HG03045 (cell line): ENCODE measurements around the gene KRT6B.
"Not testable (repeated sequence)": the region's sequence is repeated elsewhere in the genome, so short reads cannot be mapped to it uniquely, and the experiment has no call there.

Experiments used
- ATAC-seq: cut with Tn5 transposase; IDR thresholded peaks from one replicate; pipeline ENCODE4 v1.9.1; 2021; ENCODE audit warnings: mild to moderate bottlenecking, moderate library complexity; ENCODE audit not compliant: unreplicated experiment

Gene KRT6B

GRCh38 chr12:52452101-52452500 lies at the start of gene KRT6B:
Gene KRT6B (minus strand): TSS chr12:52452146. CDS start chr12:52452078, 68 bp downstream.
- no peak for ATAC-seq

GRCh38 chr12:52501490-52501889 lies 49.5 kb upstream of the KRT6B start:
- no peak for ATAC-seq

GRCh38 chr12:52500574-52500973 lies 48.6 kb upstream of the KRT6B start:
- ATAC-seq = not testable (repeated sequence)

- ATAC-seq = no peak
Measured at GRCh38 chr12:52499806-52500560, 48.0 kb upstream of the KRT6B start.

GRCh38 chr12:52498946-52499345 lies 47.0 kb upstream of the KRT6B start:
- no peak for ATAC-seq

GRCh38 chr12:52497975-52498374 lies 46.0 kb upstream of the KRT6B start:
- ATAC-seq = no peak

GRCh38 chr12:52496590-52497071 lies 44.7 kb upstream of the KRT6B start:
- ATAC-seq = no peak

- ATAC-seq = no peak
Measured at GRCh38 chr12:52496054-52496453, 44.1 kb upstream of the KRT6B start.

- no peak for ATAC-seq
Measured at GRCh38 chr12:52495389-52495788, 43.4 kb upstream of the KRT6B start.

- ATAC-seq = no peak
Measured at GRCh38 chr12:52494518-52494917, 42.6 kb upstream of the KRT6B start.

GRCh38 chr12:52494100-52494499 lies 42.2 kb upstream of the KRT6B start:
- no peak for ATAC-seq

- no peak for ATAC-seq
Measured at GRCh38 chr12:52493172-52493571, 41.2 kb upstream of the KRT6B start, which contains the start of gene KRT6A. Gene KRT6A (minus strand): TSS chr12:52493257. CDS start chr12:52493188, 69 bp downstream.

- not testable (repeated sequence) for ATAC-seq
Measured at GRCh38 chr12:52492405-52492804, 40.5 kb upstream of the KRT6B start.

- ATAC-seq = not testable (repeated sequence)
Measured at GRCh38 chr12:52491495-52491894, 39.5 kb upstream of the KRT6B start.

GRCh38 chr12:52488736-52489135 lies 36.8 kb upstream of the KRT6B start:
- ATAC-seq = no peak

GRCh38 chr12:52487744-52488443 lies 35.9 kb upstream of the KRT6B start:
- not testable (repeated sequence) for ATAC-seq

GRCh38 chr12:52487211-52487610 lies 35.3 kb upstream of the KRT6B start:
- ATAC-seq = no peak

GRCh38 chr12:52486166-52487105 lies 34.5 kb upstream of the KRT6B start:
- ATAC-seq = no peak

GRCh38 chr12:52480073-52480472 lies 28.1 kb upstream of the KRT6B start:
- no peak for ATAC-seq

GRCh38 chr12:52477651-52478050 lies 25.7 kb upstream of the KRT6B start:
- no peak for ATAC-seq

GRCh38 chr12:52474212-52474611 lies 22.3 kb upstream of the KRT6B start:
- no peak for ATAC-seq
